Caco-2 (cell line): ENCODE measurements around the gene CYP51A1. TPM values are rescaled to one million over a fixed set of nuclear protein-coding genes. Genes with fewer than 3 reads are reported as not detected.

Experiments used
- BruUV-seq: library from RNA; stranded (reverse); fragments of 400-500 nt; replicated peaks from 2 replicates; lab custom pipeline; 2021; lab: Mats Ljungman, UMichigan
- CTCF ChIA-PET: fragments of 300-600 bp; sonication (Branson Sonifier 250); formaldehyde crosslinking; loops from one replicate; lab custom pipeline; 2022; ENCODE audit warnings: antibody characterized with exemption; lab: Charles Lee
- POLR2A ChIA-PET: fragments of 300-600 bp; sonication (Branson Sonifier 250); formaldehyde crosslinking; loops from one replicate; lab custom pipeline; 2022; ENCODE audit warnings: antibody characterized with exemption; lab: Charles Lee
- DNase-seq, 2 experiments: peaks; one replicate each; pipeline versions ENCODE4 v3.0.0 to v3.0.0-alpha.2; 2020 to 2022
- H3K27me3 ChIP-seq: replicated peaks from 2 replicates; pipeline ENCODE4 v1.6.0; 2011; ENCODE audit warnings: low read length; ENCODE audit not compliant: control insufficient read depth, insufficient read depth
- H3K36me3 ChIP-seq: 2 replicates; pipeline ENCODE4 v1.5.1; 2011; ENCODE audit warnings: low read length; ENCODE audit not compliant: control insufficient read depth, insufficient read depth
- H3K4me1 ChIP-seq: fragments of 250-450 bp; sonication (Bioruptor Pico); 2 replicates; pipeline ENCODE4 v1.5.1; 2020; ENCODE audit warnings: mild to moderate bottlenecking
- H3K4me3 ChIP-seq: 2 replicates; pipeline ENCODE4 v1.5.1; 2011; ENCODE audit warnings: low read depth, mild to moderate bottlenecking, control low read depth, low read length
- H3K9me3 ChIP-seq: fragments of 250-450 bp; sonication (Bioruptor Pico); 2 replicates; pipeline ENCODE4 v1.5.1; 2020; ENCODE audit warnings: mild to moderate bottlenecking, moderate library complexity
- H3K27ac Mint-ChIP-seq: one replicate; pipeline ENCODE4 v1.8.0; 2022; ENCODE audit warnings: mixed read lengths; ENCODE audit not compliant: unreplicated experiment
- H3K27me3 Mint-ChIP-seq: one replicate; pipeline ENCODE4 v1.8.0; 2022; ENCODE audit warnings: mixed read lengths; ENCODE audit not compliant: insufficient read depth, unreplicated experiment
- H3K36me3 Mint-ChIP-seq: one replicate; pipeline ENCODE4 v1.8.0; 2022; ENCODE audit warnings: mild to moderate bottlenecking, mixed read lengths; ENCODE audit not compliant: insufficient read depth, unreplicated experiment
- H3K4me1 Mint-ChIP-seq: one replicate; pipeline ENCODE4 v1.8.0; 2022; ENCODE audit warnings: low read depth, mixed read lengths; ENCODE audit not compliant: unreplicated experiment
- H3K4me3 Mint-ChIP-seq: one replicate; pipeline ENCODE4 v1.8.0; 2022; ENCODE audit warnings: mild to moderate bottlenecking, moderate library complexity, mixed read lengths; ENCODE audit not compliant: unreplicated experiment
- H3K9me3 Mint-ChIP-seq: one replicate; pipeline ENCODE4 v1.8.0; 2022; ENCODE audit warnings: mixed read lengths; ENCODE audit not compliant: unreplicated experiment
- intact Hi-C: fragments of 100-400 bp; cut with micrococcal nuclease; formaldehyde crosslinking; loops from one replicate; pipeline ENCODE4 v1.10.0; 2022; ENCODE audit not compliant: unreplicated experiment
- total RNA-seq: library from RNA; stranded (reverse); gene quantifications from 2 replicates; pipeline ENCODE4 v1.2.3, GENCODE V29; 2022
- TF ChIP-seq, protein P1 (sequence below), 2 experiments: fragments of 200-600 bp in 1 of 2; IDR thresholded peaks; 1 replicate in 1 of 2; 2 replicates in 1 of 2; pipeline versions ENCODE4 v1.5.1 to v1.8.0; 2011 to 2022; ENCODE audit warnings: antibody characterized with exemption in 1 of 2, control low read depth in 1 of 2, inconsistent platforms in 1 of 2, low read depth in 1 of 2, low read length in 1 of 2, mild to moderate bottlenecking in 1 of 2, moderate library complexity in 1 of 2; ENCODE audit not compliant: insufficient read depth in 1 of 2, severe bottlenecking in 1 of 2, unreplicated experiment in 1 of 2

CYP51A1 gene
- total RNA-seq, 1 experiment from 2014 or later, result 153 TPM

DNA sequence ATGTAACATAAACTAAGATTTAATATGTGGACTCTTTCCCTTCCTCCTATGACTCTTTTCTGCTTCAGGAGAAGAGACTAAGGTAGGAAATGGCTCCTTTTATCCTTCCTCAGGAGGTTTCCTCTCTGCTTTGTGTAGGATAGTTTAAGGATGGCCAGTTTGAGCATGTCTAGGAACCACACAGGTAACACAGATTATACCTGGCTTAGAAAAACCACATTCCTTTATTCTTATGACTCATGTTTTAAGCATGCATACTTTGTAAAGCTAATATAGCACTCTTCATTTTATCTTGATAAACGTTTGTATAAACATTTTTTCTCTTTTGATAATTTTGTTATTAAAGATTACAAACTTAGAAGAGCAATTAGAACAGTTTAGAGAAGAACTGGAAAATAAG lies 57.8 kb downstream of the CYP51A1 start:
- Histone ChIP-seq H3K9me3 (no peaks in the 10 kb centered on the region), H3K36me3 (peaks cover 3% of the 10 kb centered on the region; the same call in 1 of the 2 replicates), H3K27me3 (no peaks in the 10 kb centered on the region), H3K4me1 (peaks cover 17% of the 10 kb centered on the region), H3K4me3 (no peak overlapping the region)
- H3K4me3 Mint-ChIP-seq, result peak overlapping the region; percentile 24
- H3K4me1 Mint-ChIP-seq, result no peaks in the 10 kb centered on the region
- BruUV-seq, result no TSS peak
- peak in 1 of 2 experiments; percentile 27 for DNase-seq
- intact Hi-C loops, result loop anchor here (1.0 to 2.0 kb wide), 3 partner anchors 19 to 58 kb away; partner anchors contain the start of gene CYP51A1
- peak overlapping the region; percentile 74 for H3K27ac Mint-ChIP-seq
- ChIA-PET POLR2A (interaction anchor here (0.5 to 0.8 kb wide), 2 partner anchors 8 to 215 kb away, joined by 3 to 7 read pairs; no protein-coding TSS in a partner anchor), CTCF (no interaction called here)
- no peaks in the 10 kb centered on the region for H3K9me3 Mint-ChIP-seq
- peaks cover 74% of the 10 kb centered on the region for H3K36me3 Mint-ChIP-seq
- TF ChIP-seq, protein P1, sequence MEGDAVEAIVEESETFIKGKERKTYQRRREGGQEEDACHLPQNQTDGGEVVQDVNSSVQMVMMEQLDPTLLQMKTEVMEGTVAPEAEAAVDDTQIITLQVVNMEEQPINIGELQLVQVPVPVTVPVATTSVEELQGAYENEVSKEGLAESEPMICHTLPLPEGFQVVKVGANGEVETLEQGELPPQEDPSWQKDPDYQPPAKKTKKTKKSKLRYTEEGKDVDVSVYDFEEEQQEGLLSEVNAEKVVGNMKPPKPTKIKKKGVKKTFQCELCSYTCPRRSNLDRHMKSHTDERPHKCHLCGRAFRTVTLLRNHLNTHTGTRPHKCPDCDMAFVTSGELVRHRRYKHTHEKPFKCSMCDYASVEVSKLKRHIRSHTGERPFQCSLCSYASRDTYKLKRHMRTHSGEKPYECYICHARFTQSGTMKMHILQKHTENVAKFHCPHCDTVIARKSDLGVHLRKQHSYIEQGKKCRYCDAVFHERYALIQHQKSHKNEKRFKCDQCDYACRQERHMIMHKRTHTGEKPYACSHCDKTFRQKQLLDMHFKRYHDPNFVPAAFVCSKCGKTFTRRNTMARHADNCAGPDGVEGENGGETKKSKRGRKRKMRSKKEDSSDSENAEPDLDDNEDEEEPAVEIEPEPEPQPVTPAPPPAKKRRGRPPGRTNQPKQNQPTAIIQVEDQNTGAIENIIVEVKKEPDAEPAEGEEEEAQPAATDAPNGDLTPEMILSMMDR (IDR thresholded peaks at IDR 0.05; ENCODE audit: insufficient read depth in 1 of 2, low read depth in 1 of 2, low read length in 1 of 2, severe bottlenecking in 1 of 2, unreplicated experiment in 1 of 2), result no peak
- H3K27me3 Mint-ChIP-seq, result no peaks in the 10 kb centered on the region

DNA sequence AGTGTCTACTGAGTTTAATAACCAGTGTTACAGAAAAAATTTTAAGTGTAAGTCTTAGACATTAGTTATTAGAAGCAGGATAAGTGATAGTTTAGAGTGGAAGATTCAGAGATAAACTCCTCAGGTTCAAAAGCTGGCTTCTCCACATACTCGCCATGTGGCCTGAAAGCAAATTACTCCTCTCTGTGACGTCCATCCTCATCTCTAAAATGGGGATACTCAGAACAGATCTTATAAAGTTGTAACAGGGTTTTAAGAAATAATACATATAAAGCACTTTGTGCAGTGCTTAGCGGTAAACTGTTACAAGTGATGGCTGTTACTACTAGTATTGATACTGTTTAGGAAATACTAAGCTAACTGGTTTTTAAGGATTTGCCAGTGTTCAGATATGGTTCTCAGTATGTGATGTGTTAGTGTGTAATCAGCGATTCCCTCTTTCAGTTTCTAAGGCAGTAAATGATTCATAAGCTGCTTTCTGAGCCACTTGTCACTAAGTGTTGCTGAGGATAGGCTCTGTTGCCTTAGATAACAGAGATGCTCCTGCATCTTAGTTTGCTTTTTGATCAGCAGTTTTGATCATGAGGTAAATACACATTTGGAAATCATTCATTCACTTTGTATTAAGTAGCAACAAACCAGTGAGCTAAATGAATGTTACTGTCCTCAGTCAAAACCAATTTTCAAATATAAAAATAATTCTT lies 58.7 kb downstream of the CYP51A1 start:
- ChIA-PET POLR2A (interaction anchor here (0.8 kb wide), 1 partner anchor 215 kb away, joined by 3 read pairs; no protein-coding TSS in a partner anchor), CTCF (no interaction called here)
- Mint-ChIP-seq H3K4me3 (no peak overlapping the region), H3K9me3 (no peaks in the 10 kb centered on the region), H3K27ac (peak overlapping the region; percentile 74), H3K27me3 (no peaks in the 10 kb centered on the region), H3K36me3 (peaks cover 83% of the 10 kb centered on the region), H3K4me1 (peaks cover 7% of the 10 kb centered on the region)
- Histone ChIP-seq H3K4me1 (peaks cover 17% of the 10 kb centered on the region), H3K9me3 (no peaks in the 10 kb centered on the region), H3K36me3 (peaks cover 3% of the 10 kb centered on the region; the same call in 1 of the 2 replicates), H3K27me3 (no peaks in the 10 kb centered on the region), H3K4me3 (no peak overlapping the region)
- TF ChIP-seq, protein P1 (IDR thresholded peaks at IDR 0.05; ENCODE audit: insufficient read depth in 1 of 2, low read depth in 1 of 2, low read length in 1 of 2, severe bottlenecking in 1 of 2, unreplicated experiment in 1 of 2), result no peak
- intact Hi-C loops, result loop anchor here (1.0 to 2.0 kb wide), 3 partner anchors 18 to 59 kb away; partner anchors contain the start of gene CYP51A1
- DNase-seq, result peak in 1 of 2 experiments; percentile 3
- no TSS peak for BruUV-seq

DNA sequence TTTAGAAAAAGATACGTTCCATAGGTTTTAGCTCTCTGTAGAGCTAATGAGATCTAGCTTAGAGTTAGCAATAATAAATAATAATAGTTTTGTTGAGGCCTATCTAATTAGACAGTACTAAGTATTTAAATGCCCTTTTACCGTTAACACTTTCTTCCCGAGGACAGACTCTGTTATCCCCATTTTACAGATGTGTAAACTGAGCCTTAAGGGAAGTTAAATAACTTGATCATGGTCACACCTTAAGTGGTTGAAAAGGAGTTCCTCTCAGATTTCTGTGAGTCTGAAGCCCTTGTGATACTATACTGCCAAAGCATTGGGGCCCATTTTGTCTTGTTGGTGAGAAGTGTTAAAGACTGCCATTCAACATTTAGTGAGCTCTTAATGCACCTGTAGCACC lies 61.6 kb downstream of the CYP51A1 start:
- Mint-ChIP-seq H3K4me3 (no peak overlapping the region), H3K9me3 (no peaks in the 10 kb centered on the region), H3K4me1 (peaks cover 7% of the 10 kb centered on the region), H3K27me3 (no peaks in the 10 kb centered on the region), H3K36me3 (peaks cover 78% of the 10 kb centered on the region), H3K27ac (no peak overlapping the region)
- BruUV-seq, result no TSS peak
- intact Hi-C loops, result no loop called here
- no peaks in the 10 kb centered on the region for H3K27me3 ChIP-seq
- ChIA-PET POLR2A (no interaction called here), CTCF (no interaction called here)
- no peak for DNase-seq
- TF ChIP-seq, protein P1 (IDR thresholded peaks at IDR 0.05; ENCODE audit: insufficient read depth in 1 of 2, low read depth in 1 of 2, low read length in 1 of 2, severe bottlenecking in 1 of 2, unreplicated experiment in 1 of 2), result no peak
- no peak overlapping the region for H3K4me3 ChIP-seq
- H3K36me3 ChIP-seq, result peaks cover 1% of the 10 kb centered on the region; the same call in 1 of the 2 replicates
- no peaks in the 10 kb centered on the region for H3K9me3 ChIP-seq
- peaks cover 17% of the 10 kb centered on the region for H3K4me1 ChIP-seq
